Activated gamma-delta T cell treated with Interleukin-2 at 50 U/mL for 16 hours (primary cell): ENCODE results near the gene UGT1A3.
A peak's percentile ranks its signal among the peaks of the same experiment; 100 is the strongest.
"Not testable (repeated sequence)": the region's sequence is repeated elsewhere in the genome, so short reads cannot be mapped to it uniquely, and the experiment has no call there.

Experiments used
- DNase-seq: peaks from one replicate; pipeline ENCODE4 v3.0.0-alpha.2; 2020

Gene UGT1A3

GRCh38 chr2:233708942-233709341 is 19.9 kb upstream of the UGT1A3 start:
- no peak for DNase-seq

DNA sequence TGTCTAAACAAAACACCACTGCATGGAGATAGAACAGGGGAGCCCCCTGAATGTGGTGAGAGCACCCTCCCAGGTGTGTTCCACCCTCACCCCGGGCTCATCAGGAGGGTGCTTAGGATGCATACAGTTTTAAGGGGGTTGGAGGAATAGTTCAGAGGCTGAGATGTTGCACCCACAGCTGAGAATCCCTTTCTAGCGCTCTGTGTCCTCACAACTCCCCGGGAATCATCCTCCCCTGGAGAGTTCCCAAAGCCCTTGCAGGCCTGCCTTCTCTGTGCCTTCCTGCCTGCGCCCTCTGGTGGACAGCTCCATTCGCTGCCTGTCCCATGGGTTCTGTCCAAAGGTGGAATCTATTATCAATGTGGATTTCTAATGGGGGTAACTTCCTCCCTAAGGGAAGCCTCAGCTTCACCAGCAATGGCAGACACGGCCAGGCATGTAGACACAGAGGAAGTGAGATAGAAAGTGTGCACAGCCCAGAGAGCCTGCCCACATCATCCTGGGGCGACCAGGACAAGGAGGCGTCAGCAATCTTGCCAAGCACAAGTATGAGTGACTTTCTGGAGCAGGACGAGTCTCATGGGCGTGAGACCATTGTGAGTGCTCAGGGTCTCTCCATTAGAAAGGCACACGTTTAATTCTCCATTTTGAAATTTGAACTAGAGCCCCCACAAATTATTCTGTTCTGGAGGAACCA is 17.4 kb upstream of the UGT1A3 start:
- DNase-seq, result peak; percentile 66

GRCh38 chr2:233712611-233713261 is 16.1 kb upstream of the UGT1A3 start, which contains the start of gene UGT1A5:
Gene UGT1A5, plus strand, starts transcription at chr2:233712907. Its CDS starts 85 bp downstream, at chr2:233712992.
- no peak for DNase-seq

DNA sequence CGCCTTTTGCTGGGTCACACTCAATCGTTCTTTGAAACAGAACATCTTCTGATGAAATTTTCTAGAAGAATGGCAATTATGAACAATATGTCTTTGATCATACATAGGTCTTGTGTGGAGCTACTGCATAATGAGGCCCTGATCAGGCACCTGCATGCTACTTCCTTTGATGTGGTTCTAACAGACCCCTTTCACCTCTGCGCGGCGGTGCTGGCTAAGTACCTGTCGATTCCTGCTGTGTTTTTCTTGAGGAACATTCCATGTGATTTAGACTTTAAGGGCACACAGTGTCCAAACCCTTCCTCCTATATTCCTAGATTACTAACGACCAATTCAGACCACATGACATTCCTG is 15.6 kb upstream of the UGT1A3 start:
- DNase-seq, result no peak

DNA sequence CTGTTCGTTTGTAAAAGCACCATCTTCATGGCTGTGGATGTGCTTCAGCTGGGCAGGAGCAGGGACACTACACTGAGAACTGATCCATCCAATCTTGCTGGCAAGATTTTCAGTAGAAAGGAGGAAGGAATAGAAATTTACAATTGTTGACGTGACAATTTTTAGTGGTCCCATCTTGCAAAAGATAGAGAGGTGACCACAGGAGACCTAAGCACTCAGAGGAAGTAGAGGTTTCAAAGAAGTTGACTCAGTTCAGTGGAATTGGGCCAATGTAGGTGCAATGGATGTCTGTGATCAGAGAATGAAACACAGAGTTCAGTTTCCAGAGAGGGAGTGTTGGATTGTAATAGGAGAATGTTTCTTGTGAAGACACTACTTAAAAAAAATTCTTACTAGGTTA is 14.7 kb upstream of the UGT1A3 start:
- DNase-seq, result no peak

DNA sequence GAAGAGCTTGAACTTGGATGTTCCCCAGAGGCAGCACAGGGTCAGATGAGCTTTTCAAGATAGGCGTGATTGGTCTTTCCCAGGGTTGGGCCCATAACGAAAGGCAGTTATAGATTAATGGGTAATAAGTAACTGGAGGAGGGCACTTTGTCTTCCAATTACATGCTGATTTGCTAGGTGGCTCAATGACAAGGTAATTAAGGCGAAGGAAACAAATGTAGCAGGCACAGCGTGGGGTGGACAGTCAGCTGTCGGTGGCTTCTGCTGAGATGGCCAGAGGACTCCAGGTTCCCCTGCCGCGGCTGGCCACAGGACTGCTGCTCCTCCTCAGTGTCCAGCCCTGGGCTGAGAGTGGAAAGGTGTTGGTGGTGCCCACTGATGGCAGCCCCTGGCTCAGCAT is 10.3 kb upstream of the UGT1A3 start, which contains the start of gene UGT1A4:
TSS of gene UGT1A4 (plus strand) at position 185 of the 400 bp plus-strand sequence. CDS start at position 270, 85 bp downstream.
- no peak for DNase-seq

DNA sequence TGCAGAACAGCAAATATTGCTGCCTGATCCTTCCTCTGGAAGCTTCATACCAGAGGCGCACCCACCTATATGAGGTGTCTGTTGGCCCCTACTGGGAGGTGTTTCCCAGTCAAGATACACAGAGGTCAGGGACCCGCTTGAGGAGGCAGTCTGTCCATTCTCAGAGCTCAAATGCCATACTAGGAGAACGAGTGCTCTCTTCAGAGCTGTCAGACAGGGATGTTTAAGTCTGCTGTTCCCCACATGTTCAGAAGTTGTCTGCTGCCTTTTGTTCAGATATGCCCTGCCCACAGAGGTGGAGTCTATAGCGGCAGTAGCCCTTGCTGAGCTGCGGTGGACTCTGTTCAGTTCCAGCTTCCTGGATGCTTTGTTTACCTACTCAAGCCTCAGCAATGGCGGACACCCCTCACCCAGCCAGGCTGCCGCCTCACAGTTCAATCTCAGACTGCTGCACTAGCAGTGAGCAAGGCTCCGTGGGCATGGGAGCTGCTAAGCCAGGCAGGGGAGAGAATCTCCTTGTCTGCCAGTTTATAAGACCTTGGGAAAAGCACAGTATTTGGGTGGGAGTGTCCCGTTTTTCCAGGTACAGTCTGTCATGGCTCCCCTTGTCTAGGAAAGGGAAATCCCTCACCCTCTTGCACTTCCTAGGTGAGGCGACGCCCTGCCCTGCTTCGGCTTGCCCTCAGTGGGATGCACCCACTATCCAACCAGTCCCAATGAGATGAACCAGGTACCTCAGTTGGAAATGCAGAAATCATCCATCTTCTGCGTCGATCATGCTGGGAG is 8.2 kb downstream of the UGT1A3 start:
- DNase-seq, result not testable (repeated sequence)

- no peak for DNase-seq
These were observed 12.0 kb downstream of the UGT1A3 start for GRCh38 chr2:233740870-233741269.

- DNase-seq, result no peak
These were observed 14.8 kb downstream of the UGT1A3 start for GRCh38 chr2:233743464-233744259.

GRCh38 chr2:233745073-233745755 is 16.4 kb downstream of the UGT1A3 start:
- no peak for DNase-seq

- not testable (repeated sequence) for DNase-seq
These were observed 17.0 kb downstream of the UGT1A3 start for GRCh38 chr2:233745838-233746237.

DNA sequence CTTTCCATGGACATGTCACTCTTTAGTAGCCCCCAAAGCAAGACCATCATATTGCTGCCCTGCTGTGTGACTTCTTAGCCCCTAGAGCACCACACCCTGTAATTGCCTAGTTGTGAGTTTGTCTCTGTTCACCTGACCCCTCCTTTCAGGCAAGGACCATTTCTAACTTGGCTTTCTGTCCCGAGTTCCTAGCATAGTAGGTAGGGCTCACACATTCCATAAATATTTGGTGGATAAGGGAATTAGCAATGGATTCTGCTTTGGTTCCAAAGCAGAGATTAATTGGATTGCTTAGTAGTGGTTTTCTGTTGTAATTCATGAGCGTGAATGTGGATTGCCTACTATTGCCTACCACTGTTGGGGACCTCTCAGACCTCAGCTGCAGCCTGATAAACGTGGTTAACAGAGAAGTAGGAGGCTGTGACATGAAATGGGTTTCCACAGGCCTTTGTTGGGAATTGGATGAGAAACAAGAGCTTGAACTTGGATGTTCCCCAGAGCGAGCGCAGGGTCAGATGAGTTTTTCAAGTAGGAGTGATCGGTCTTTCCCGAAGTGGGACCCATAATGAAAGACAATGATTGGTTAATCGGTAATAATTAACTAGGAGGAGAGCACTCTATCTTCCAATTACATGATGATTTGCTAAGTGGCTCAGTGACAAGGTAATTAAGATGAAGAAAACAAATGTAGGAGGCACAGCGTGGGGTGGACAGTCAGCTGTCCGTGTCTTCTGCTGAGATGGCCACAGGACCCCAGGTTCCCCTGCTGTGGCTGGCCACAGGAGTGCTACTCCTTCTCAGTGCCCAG is 17.8 kb downstream of the UGT1A3 start:
- DNase-seq, result no peak

GRCh38 chr2:233747283-233747544 is 18.4 kb downstream of the UGT1A3 start:
- DNase-seq, result no peak

- not testable (repeated sequence) for DNase-seq
These were observed 21.8 kb downstream of the UGT1A3 start for GRCh38 chr2:233750689-233751088.

DNA sequence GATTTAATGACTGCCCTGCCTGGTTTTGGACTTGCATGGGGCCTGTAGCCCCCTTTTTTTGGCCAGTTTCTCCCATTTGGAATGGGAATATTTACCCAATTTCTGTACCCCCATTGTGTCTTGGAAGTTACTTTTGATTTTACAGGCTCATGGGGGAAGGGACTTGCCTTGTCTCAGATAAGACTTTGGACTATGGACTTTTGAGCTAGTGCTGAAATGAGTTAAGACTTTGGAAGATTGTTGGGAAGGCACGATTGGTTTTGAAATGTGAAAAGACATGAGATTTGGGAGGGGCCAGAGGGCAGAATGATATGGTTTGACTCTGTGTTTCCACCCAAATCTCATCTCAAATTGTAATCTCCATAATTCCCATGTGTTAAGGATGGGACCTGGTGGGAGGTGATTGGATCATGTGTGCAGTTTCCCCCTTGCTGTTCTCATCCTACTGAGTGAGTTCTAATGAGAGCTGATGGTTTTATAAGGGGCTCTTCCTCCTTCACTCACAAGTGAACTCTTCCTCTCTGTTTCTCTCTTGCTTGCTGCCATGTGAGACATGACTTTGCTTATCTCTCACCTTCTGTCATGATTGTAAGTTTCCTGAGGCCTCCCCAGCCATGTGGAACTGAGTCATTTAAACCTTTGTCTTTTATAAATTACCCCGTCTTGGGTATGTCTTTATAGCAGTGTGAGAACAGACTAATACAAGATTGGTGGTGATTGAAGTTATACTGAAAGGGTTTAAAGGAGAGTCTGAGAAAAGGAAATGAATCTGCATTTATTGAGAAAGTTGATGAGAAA is 22.6 kb downstream of the UGT1A3 start:
- not testable (repeated sequence) for DNase-seq

GRCh38 chr2:233754872-233755611 is 26.2 kb downstream of the UGT1A3 start:
- DNase-seq, result no peak

DNA sequence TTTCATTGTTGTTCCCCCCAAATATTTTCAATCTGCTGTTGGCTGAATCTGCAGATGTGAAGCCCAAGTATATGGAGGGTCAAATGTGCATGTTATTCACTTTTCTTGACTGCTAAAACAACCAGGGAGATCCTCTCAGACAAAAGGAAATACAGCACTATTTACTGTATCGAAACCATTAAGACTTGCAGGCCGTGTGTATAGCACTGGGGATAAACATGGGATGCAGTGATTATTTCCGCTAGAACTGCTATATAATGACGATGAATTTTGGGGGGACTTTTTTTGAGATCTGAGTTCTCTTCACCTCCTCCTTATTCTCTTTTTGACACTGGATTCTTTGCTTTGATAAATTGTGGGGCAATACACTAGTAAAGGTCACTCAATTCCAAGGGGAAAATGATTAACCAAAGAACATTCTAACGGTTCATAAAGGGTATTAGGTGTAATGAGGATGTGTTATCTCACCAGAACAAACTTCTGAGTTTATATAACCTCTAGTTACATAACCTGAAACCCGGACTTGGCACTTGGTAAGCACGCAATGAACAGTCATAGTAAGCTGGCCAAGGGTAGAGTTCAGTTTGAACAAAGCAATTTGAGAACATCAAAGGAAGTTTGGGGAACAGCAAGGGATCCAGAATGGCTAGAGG is 27.7 kb downstream of the UGT1A3 start:
- DNase-seq, result no peak

- DNase-seq, result no peak
These were observed 29.3 kb downstream of the UGT1A3 start for GRCh38 chr2:233758141-233758540.

DNA sequence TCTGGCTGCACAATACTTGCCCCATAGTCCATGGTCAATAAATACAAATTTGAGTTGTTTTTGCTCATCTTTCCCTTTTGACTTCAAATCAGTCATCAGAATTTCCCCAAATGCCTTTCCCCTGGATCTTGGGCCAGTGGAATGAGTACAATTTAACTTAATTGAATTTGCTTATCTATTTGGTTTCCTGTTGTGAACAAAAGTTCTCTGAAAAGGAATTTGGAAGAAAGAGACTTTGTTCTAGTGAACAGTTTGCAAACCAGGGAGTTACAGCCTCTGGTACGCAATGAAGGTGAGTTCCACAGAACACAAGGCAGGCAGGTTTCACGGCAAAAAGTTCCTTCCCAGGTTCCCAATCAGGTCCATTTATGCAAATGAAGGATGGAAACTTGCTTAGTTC is 30.0 kb downstream of the UGT1A3 start:
- DNase-seq, result no peak
